HepG2 (cell line): ENCODE data around the gene LRRC3B. TPM values are rescaled to one million over a fixed set of nuclear protein-coding genes. Genes with fewer than 3 reads are reported as not detected.

Experiments used
- ATAC-seq: fragments of 200-7000 bp; cut with Tn5 transposase; 3 replicates; pipeline ENCODE4 v1.9.1; 2020; ENCODE audit warnings: mild to moderate bottlenecking, moderate library complexity
- BruUV-seq: library from RNA; stranded (reverse); fragments of 400-500 nt; replicated peaks from 2 replicates; lab custom pipeline; 2021; lab: Mats Ljungman, UMichigan
- CTCF ChIA-PET: fragments of 300-600 bp; formaldehyde crosslinking; extraction: SDS; loops from one replicate; lab custom pipeline; 2021; ENCODE audit warnings: low total read pairs, inconsistent platforms, low intra/inter-chr PET ratio; lab: Yijun Ruan, JAX
- POLR2A ChIA-PET: fragments of 350-600 bp; sonication (Branson Sonifier 250); formaldehyde crosslinking; loops from one replicate; lab custom pipeline; 2020; ENCODE audit warnings: antibody characterized with exemption, inconsistent platforms; lab: Yijun Ruan, JAX
- DNase-seq: peaks from one replicate; pipeline ENCODE4 v3.0.0-alpha.2; 2015; ENCODE audit warnings: low spot score
- FAIRE-seq: peaks from 3 replicates; lab custom pipeline; 2011; peaks lifted over from hg19 to GRCh38; lab: Jason Lieb, UNC
- H2AFZ ChIP-seq: one replicate; pipeline ENCODE4 v1.6.1; 2011; ENCODE audit warnings: low read length, inconsistent platforms
- H3K27ac ChIP-seq: fragments of 300-600 bp; 3 replicates; pipeline ENCODE4 v1.8.0; 2011; ENCODE audit warnings: mixed run types, mild to moderate bottlenecking, mixed read lengths, low read length, inconsistent platforms; ENCODE audit not compliant: insufficient read depth; ENCODE audit errors: extremely low read length
- H3K27me3 ChIP-seq, 2 experiments: fragments of 200-600 bp in 1 of 2; 2 replicates in 1 of 2; 3 replicates in 1 of 2; pipeline versions ENCODE4 v1.6.0 to v1.8.0; 2011; ENCODE audit warnings: low read length in 2 of 2, mild to moderate bottlenecking in 2 of 2, moderate library complexity in 2 of 2, inconsistent platforms in 1 of 2; ENCODE audit not compliant: insufficient read depth in 2 of 2, control insufficient read depth in 1 of 2
- H3K36me3 ChIP-seq, 2 experiments: fragments of 200-600 bp in 1 of 2; replicated peaks in 1 of 2; 2 replicates in 1 of 2; 3 replicates in 1 of 2; pipeline versions ENCODE4 v1.5.1 to v1.8.0; 2011; ENCODE audit warnings: low read length in 2 of 2, inconsistent platforms in 1 of 2; ENCODE audit not compliant: insufficient read depth in 2 of 2, control insufficient read depth in 1 of 2
- H3K4me1 ChIP-seq: 2 replicates; pipeline ENCODE4 v1.5.1; 2012; ENCODE audit warnings: low read length, inconsistent platforms; ENCODE audit not compliant: insufficient read depth
- H3K4me2 ChIP-seq: 2 replicates; pipeline ENCODE4 v1.6.0; 2011; ENCODE audit warnings: low read depth, low read length, inconsistent platforms
- H3K4me3 ChIP-seq, 3 experiments: fragments of 200-600 bp in 1 of 3; sonication (generic), shearing (Covaris generic) in 1 of 3; replicated peaks in 1 of 3; 2 replicates each; pipeline ENCODE4 v1.5.1; 2011 to 2016; ENCODE audit warnings: low read length in 3 of 3, inconsistent platforms in 2 of 3, low read depth in 2 of 3, mild to moderate bottlenecking in 2 of 3, control low read depth in 1 of 3, mixed read lengths in 1 of 3; ENCODE audit not compliant: insufficient read depth in 1 of 3
- H3K79me2 ChIP-seq: one replicate; pipeline ENCODE4 v1.6.1; 2011; ENCODE audit warnings: low read length, inconsistent platforms; ENCODE audit not compliant: insufficient read depth
- H3K9ac ChIP-seq: 2 replicates; pipeline ENCODE4 v1.6.0; 2011; ENCODE audit warnings: mild to moderate bottlenecking, low read depth, low read length, inconsistent platforms; ENCODE audit not compliant: insufficient read depth
- H3K9me3 ChIP-seq: 2 replicates; pipeline ENCODE4 v1.5.1; 2012; ENCODE audit warnings: mild to moderate bottlenecking, low read length
- H4K20me1 ChIP-seq: 2 replicates; pipeline ENCODE4 v1.6.0; 2011; ENCODE audit warnings: inconsistent platforms, mild to moderate bottlenecking, low read length, moderate library complexity; ENCODE audit not compliant: insufficient read depth
- GFI1 ChIP-seq: sonication (generic); formaldehyde crosslinking; IDR thresholded peaks from 2 replicates; pipeline ENCODE4 v1.5.0; 2020; ENCODE audit warnings: missing genetic modification reagents, mild to moderate bottlenecking, borderline replicate concordance
- GTF2F1 ChIP-seq: fragments of 150-350 bp; IDR thresholded peaks from 2 replicates; pipeline ENCODE4 v1.6.1; 2014; ENCODE audit warnings: low read length
- GTF3A ChIP-seq: sonication (generic); formaldehyde crosslinking; conservative IDR thresholded peaks from 2 replicates; pipeline ENCODE4 v1.4.0; 2020; ENCODE audit warnings: mild to moderate bottlenecking, missing genetic modification reagents
- KMT2B ChIP-seq: IDR thresholded peaks from 2 replicates; pipeline ENCODE4 v1.6.1; 2016; ENCODE audit warnings: missing genetic modification reagents, missing compliant biosample characterization
- MED1 ChIP-seq: sonication (generic); formaldehyde crosslinking; IDR thresholded peaks from 2 replicates; pipeline ENCODE4 v1.4.0; 2020; ENCODE audit warnings: missing genetic modification reagents
- MIXL1 ChIP-seq: IDR thresholded peaks from 2 replicates; pipeline ENCODE4 v1.6.1; 2016
- NBN ChIP-seq: fragments of 450-650 bp; conservative IDR thresholded peaks from 2 replicates; pipeline ENCODE4 v1.6.1; 2017
- RXRA ChIP-seq: sonication (generic); formaldehyde crosslinking; IDR thresholded peaks from 2 replicates; pipeline ENCODE4 v1.5.1; 2020; ENCODE audit warnings: missing genetic modification reagents
- SKI ChIP-seq: fragments of 450-650 bp; IDR thresholded peaks from one replicate; pipeline ENCODE4 v1.6.1; 2018; ENCODE audit warnings: mild to moderate bottlenecking; ENCODE audit not compliant: partially characterized antibody
- SP1 ChIP-seq, 2 experiments: fragments of 450-650 bp in 1 of 2; sonication (generic) in 1 of 2; formaldehyde crosslinking in 1 of 2; IDR thresholded peaks; 2 replicates each; pipeline versions ENCODE4 v1.4.0 to v1.6.1; 2016 to 2020; ENCODE audit warnings: missing genetic modification reagents in 1 of 2
- U2AF1 ChIP-seq: fragments of 200-400 bp; formaldehyde crosslinking; optimal IDR thresholded peaks from 2 replicates; pipeline ENCODE3; 2017; ENCODE audit warnings: mild to moderate bottlenecking, low read depth, low read length
- ZBTB20 ChIP-seq: sonication (generic); formaldehyde crosslinking; IDR thresholded peaks from 2 replicates; pipeline ENCODE4 v1.8.1; 2023; ENCODE audit warnings: missing genetic modification reagents, low read depth, mild to moderate bottlenecking, borderline replicate concordance
- ZNF224 ChIP-seq: sonication (generic); formaldehyde crosslinking; IDR thresholded peaks from 2 replicates; pipeline ENCODE4 v1.5.0; 2020; ENCODE audit warnings: mild to moderate bottlenecking, missing genetic modification reagents
- ZNF841 ChIP-seq: sonication (generic); formaldehyde crosslinking; IDR thresholded peaks from 2 replicates; pipeline ENCODE4 v1.8.1; 2023; ENCODE audit warnings: missing genetic modification reagents, borderline replicate concordance
- WGBS: methylation state at CpG from one replicate; pipeline ENCODE4 v1.1.6; 2017; ENCODE audit warnings: low lambda C conversion rate; 5-methylcytosine and 5-hydroxymethylcytosine counted together
- in situ Hi-C: cut with HindIII; loops from 2 replicates; pipeline ENCODE4 v1.10.0; 2017; ENCODE audit warnings: low pct_unique_long_range_greater_than_20kb; ENCODE audit not compliant: extremely low pct_ligation_motif_present
- intact Hi-C: fragments of 100-400 bp; cut with micrococcal nuclease; formaldehyde crosslinking; loops from one replicate; pipeline ENCODE4 v1.10.0; 2022; ENCODE audit not compliant: unreplicated experiment
- polyA plus RNA-seq, 8 experiments: library from polyadenylated mRNA; depleted of rRNA in 3 of 8; stranded (reverse) in 7 of 8; unstranded in 1 of 8; fragments of >200 nt; fragmentation: Illumina TruSeq in 4 of 8; extraction: Trizol in 4 of 8; gene quantifications; 2 replicates each; pipeline versions ENCODE4 v1.2.1 to v1.2.3, GENCODE V29; 2011 to 2016; ENCODE audit warnings: low read depth in 4 of 8, missing spikeins in 1 of 8, mixed read lengths in 1 of 8; ENCODE audit not compliant: insufficient read depth in 1 of 8
- total RNA-seq, 5 experiments: library from RNA; depleted of rRNA; stranded (reverse); fragments of >200 nt; fragmentation: Illumina TruSeq; extraction: Trizol; gene quantifications; 2 replicates each; pipeline ENCODE4 v1.2.3, GENCODE V29; 2016; ENCODE audit warnings: low read depth in 1 of 5
- TF ChIP-seq, protein P1 (sequence below): IDR thresholded peaks from 2 replicates; pipeline ENCODE4 v1.6.1; 2016; ENCODE audit warnings: missing compliant biosample characterization, missing genetic modification reagents, borderline replicate concordance
- TF ChIP-seq, protein P2 (sequence below): IDR thresholded peaks from 2 replicates; pipeline ENCODE4 v1.6.1; 2016; ENCODE audit warnings: control low read depth
- TF ChIP-seq, protein P3 (sequence below): sonication (generic); formaldehyde crosslinking; IDR thresholded peaks from 2 replicates; pipeline ENCODE4 v1.8.0; 2023; ENCODE audit warnings: mild to moderate bottlenecking, missing genetic modification reagents
- TF ChIP-seq, protein P4 (sequence below): IDR thresholded peaks from 2 replicates; pipeline ENCODE4 v1.6.1; 2016; ENCODE audit warnings: low read depth, borderline replicate concordance

LRRC3B gene
- total and polyA plus RNA-seq, 2 of the 13 experiments (the other 11 are each of a cell fraction or from before 2014, with no cell fraction given): not detected

DNA sequence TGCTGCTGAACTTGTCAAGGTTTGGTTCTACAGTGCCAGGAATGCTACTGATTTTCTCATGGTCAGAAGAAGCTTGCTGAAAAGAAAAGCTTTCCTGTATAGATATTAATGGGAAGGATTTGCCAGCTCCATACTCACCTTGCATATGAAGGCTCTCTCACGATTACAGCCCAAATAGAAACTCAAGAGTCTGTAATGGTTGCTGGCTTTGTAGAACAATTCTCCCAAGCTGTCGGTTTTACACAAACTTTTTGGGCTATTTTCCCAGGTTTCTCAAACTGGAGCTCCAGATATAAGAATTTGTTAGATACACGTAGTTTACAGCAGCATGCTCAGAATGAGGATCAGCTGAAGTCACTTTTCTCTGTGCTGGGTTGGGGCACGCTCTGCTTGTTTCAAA is 30.1 kb upstream of the LRRC3B start:
- Histone ChIP-seq H3K36me3 (no peaks in the 10 kb centered on the region), H3K27ac (no peak overlapping the region), H3K27me3 (no peaks in the 10 kb centered on the region; a peak in 1 of 5 replicates), H3K9ac (no peak overlapping the region), H4K20me1 (no peaks in the 10 kb centered on the region), H3K4me3 (no peak overlapping the region), H3K4me1 (no peaks in the 10 kb centered on the region), H3K79me2 (no peaks in the 10 kb centered on the region), H2AFZ (no peak overlapping the region), H3K9me3 (no peaks in the 10 kb centered on the region), H3K4me2 (no peak overlapping the region)
- TF ChIP-seq ZBTB20 (CRISPR knock-in tag) (no peak), GFI1 (CRISPR knock-in tag) (no peak), SP1 (IDR thresholded peaks at IDR 0.05) (no peak), SP1 (CRISPR knock-in tag; IDR thresholded peaks at IDR 0.05) (no peak), RXRA (CRISPR knock-in tag) (no peak), NBN (no peak), GTF3A (CRISPR knock-in tag) (no peak), ZNF841 (CRISPR knock-in tag) (no peak), ZNF224 (CRISPR knock-in tag) (no peak), MED1 (CRISPR knock-in tag) (no peak), SKI (no peak), U2AF1 (no peak), MIXL1 (no peak), GTF2F1 (no peak), KMT2B (CRISPR knock-in tag) (no peak)
- TF ChIP-seq, protein P1, sequence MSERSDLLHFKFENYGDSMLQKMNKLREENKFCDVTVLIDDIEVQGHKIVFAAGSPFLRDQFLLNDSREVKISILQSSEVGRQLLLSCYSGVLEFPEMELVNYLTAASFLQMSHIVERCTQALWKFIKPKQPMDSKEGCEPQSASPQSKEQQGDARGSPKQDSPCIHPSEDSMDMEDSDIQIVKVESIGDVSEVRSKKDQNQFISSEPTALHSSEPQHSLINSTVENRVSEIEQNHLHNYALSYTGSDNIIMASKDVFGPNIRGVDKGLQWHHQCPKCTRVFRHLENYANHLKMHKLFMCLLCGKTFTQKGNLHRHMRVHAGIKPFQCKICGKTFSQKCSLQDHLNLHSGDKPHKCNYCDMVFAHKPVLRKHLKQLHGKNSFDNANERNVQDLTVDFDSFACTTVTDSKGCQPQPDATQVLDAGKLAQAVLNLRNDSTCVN (CRISPR knock-in tag): no peak
- TF ChIP-seq, protein P2, sequence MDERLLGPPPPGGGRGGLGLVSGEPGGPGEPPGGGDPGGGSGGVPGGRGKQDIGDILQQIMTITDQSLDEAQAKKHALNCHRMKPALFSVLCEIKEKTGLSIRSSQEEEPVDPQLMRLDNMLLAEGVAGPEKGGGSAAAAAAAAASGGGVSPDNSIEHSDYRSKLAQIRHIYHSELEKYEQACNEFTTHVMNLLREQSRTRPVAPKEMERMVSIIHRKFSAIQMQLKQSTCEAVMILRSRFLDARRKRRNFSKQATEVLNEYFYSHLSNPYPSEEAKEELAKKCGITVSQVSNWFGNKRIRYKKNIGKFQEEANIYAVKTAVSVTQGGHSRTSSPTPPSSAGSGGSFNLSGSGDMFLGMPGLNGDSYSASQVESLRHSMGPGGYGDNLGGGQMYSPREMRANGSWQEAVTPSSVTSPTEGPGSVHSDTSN (CRISPR knock-in tag): no peak
- TF ChIP-seq, protein P3, sequence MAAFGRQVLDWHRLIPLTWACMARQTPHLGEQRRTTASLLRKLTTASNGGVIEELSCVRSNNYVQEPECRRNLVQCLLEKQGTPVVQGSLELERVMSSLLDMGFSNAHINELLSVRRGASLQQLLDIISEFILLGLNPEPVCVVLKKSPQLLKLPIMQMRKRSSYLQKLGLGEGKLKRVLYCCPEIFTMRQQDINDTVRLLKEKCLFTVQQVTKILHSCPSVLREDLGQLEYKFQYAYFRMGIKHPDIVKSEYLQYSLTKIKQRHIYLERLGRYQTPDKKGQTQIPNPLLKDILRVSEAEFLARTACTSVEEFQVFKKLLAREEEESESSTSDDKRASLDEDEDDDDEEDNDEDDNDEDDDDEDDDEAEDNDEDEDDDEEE (CRISPR knock-in tag): no peak
- TF ChIP-seq, protein P4, sequence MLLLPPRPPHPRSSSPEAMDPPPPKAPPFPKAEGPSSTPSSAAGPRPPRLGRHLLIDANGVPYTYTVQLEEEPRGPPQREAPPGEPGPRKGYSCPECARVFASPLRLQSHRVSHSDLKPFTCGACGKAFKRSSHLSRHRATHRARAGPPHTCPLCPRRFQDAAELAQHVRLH (CRISPR knock-in tag): no peak
- DNase-seq: no peak
- ChIA-PET CTCF (no interaction called here), POLR2A (no interaction called here)
- BruUV-seq: no TSS peak
- in situ Hi-C loops: no loop called here
- intact Hi-C loops: no loop called here
- no peak for ATAC-seq
- no peak for FAIRE-seq
- 3% methylated on average over 4 of the region's 4 CpGs for WGBS
